K562 (cell line): Measurements from ENCODE around the gene DPH6. TPM values are rescaled to one million over a fixed set of nuclear protein-coding genes. Genes with fewer than 3 reads are reported as not detected.

ENCODE experiments used
- ATF1 ChIP-seq, 2 experiments: fragments of 450-650 bp in 1 of 2; IDR thresholded peaks; 2 replicates each; pipeline ENCODE4 v1.6.1; 2016; ENCODE audit warnings: missing compliant biosample characterization in 1 of 2, missing genetic modification characterization in 1 of 2
- CREB1 ChIP-seq, 2 experiments: sonication (generic) in 1 of 2; formaldehyde crosslinking in 1 of 2; IDR thresholded peaks; 2 replicates each; pipeline versions ENCODE4 v1.6.1 to v1.8.0; 2012 to 2022; ENCODE audit warnings: inconsistent platforms in 1 of 2, mild to moderate bottlenecking in 1 of 2, missing genetic modification reagents in 1 of 2, moderate library complexity in 1 of 2
- CREM ChIP-seq: IDR thresholded peaks from 2 replicates; pipeline ENCODE4 v1.6.1; 2014; ENCODE audit warnings: antibody characterized with exemption, low read depth
- DACH1 ChIP-seq: fragments of 450-650 bp; IDR thresholded peaks from 2 replicates; pipeline ENCODE4 v1.6.1; 2018; ENCODE audit not compliant: partially characterized antibody
- FIP1L1 ChIP-seq: fragments of 200-400 bp; formaldehyde crosslinking; IDR thresholded peaks from 2 replicates; pipeline ENCODE4 v1.6.1; 2018; ENCODE audit warnings: mild to moderate bottlenecking, low read depth, low read length; ENCODE audit not compliant: poor library complexity, severe bottlenecking
- MEIS2 ChIP-seq: fragments of 450-650 bp; IDR thresholded peaks from 2 replicates; pipeline ENCODE4 v1.6.1; 2014; ENCODE audit warnings: mild to moderate bottlenecking; ENCODE audit not compliant: partially characterized antibody
- MGA ChIP-seq: fragments of 450-650 bp; IDR thresholded peaks from 2 replicates; pipeline ENCODE4 v1.6.1; 2016; ENCODE audit warnings: mild to moderate bottlenecking, moderate library complexity
- MITF ChIP-seq: IDR thresholded peaks from 2 replicates; pipeline ENCODE4 v1.6.1; 2014; ENCODE audit warnings: antibody characterized with exemption
- RBBP5 ChIP-seq: fragments of 200-600 bp; sonication (generic); IDR thresholded peaks from 2 replicates; pipeline ENCODE4 v1.6.1; 2012; ENCODE audit warnings: borderline replicate concordance, mild to moderate bottlenecking, low read length, control low read depth, inconsistent platforms; ENCODE audit not compliant: insufficient read depth, poor library complexity, severe bottlenecking
- SMAD1 ChIP-seq: fragments of 150-350 bp; IDR thresholded peaks from 2 replicates; pipeline ENCODE4 v1.6.1; 2014; ENCODE audit warnings: low read length, low read depth; ENCODE audit not compliant: partially characterized antibody
- SMARCA4 ChIP-seq: fragments of 450-650 bp; IDR thresholded peaks from 2 replicates; pipeline ENCODE4 v1.6.1; 2016
- SMC3 ChIP-seq: conservative IDR thresholded peaks from 2 replicates; pipeline ENCODE4 v1.6.1; 2011; ENCODE audit warnings: low read depth, low read length, improper control_type of control experiment; ENCODE audit not compliant: insufficient read depth
- polyA plus RNA-seq, 8 experiments: library from polyadenylated mRNA; depleted of rRNA in 4 of 8; stranded (reverse) in 5 of 8; unstranded in 3 of 8; fragments of >200 nt; fragmentation: Nextera tagmentation in 2 of 8; fragmentation: Illumina TruSeq in 1 of 8; extraction: Ambion mirVana in 2 of 8; extraction: Trizol in 1 of 8; gene quantifications; 2 replicates each; pipeline versions ENCODE4 v1.2.1 to v1.2.3, GENCODE V29; 2011 to 2014; ENCODE audit warnings: inconsistent platforms in 1 of 8, missing spikeins in 1 of 8
- total RNA-seq, 7 experiments: library from RNA; depleted of rRNA in 6 of 7; stranded (reverse); fragments of >200 nt in 6 of 7; fragmentation: Illumina TruSeq in 2 of 7; extraction: Trizol in 2 of 7; gene quantifications; 2 replicates each; pipeline versions ENCODE4 v1.2.1 to v1.2.3, GENCODE V29; 2011 to 2021; ENCODE audit warnings: low replicate concordance in 1 of 7

The DPH6 gene
- total and polyA plus RNA-seq, 9 of the 15 experiments (the other 6 are each of a cell fraction or from before 2014, with no cell fraction given) = 10.1 to 69.1 (median 18.8) TPM

- TF ChIP-seq MGA (peak; percentile 87), FIP1L1 (peak; percentile 62), MITF (0 out of 2 replicates have a peak, but pooled peaks have one; percentile 50), CREM (peak; percentile 92), DACH1 (peak; percentile 83), CREB1 (IDR thresholded peaks at IDR 0.05) (peak; percentile 86), CREB1 (CRISPR knock-in tag; IDR thresholded peaks at IDR 0.05) (peak; percentile 56), SMAD1 (peak; percentile 16), SMC3 (peak; percentile 11; the same call in 1 of the 2 replicates), MEIS2 (peak; percentile 71), ATF1 (CRISPR knock-in tag; IDR thresholded peaks at IDR 0.05) (no peak), ATF1 (tag; IDR thresholded peaks at IDR 0.05) (peak; percentile 94), SMARCA4 (peak; percentile 5; the same call in 1 of the 2 replicates), RBBP5 (peak; percentile 93)
Observed at GRCh38 chr15:35545824-35546510, at the start of gene DPH6 (continued).
